ENCODE data around the gene STAP1. TPM values are rescaled to one million over a fixed set of nuclear protein-coding genes. Genes with fewer than 3 reads are reported as not detected.

Gene STAP1
- total RNA-seq, 1 experiment from 2014 or later = not detected

GRCh38 chr4:67603310-67604028 lies 44.9 kb downstream of the STAP1 start:
- H2BK20ac ChIP-seq (ENCODE audit: low read depth, low read length, poor library complexity, severe bottlenecking) = no peak overlapping the region
- H2BK5ac ChIP-seq (ENCODE audit: insufficient read length, low read length) = no peak overlapping the region
- no peak overlapping the region for H2AK5ac ChIP-seq (ENCODE audit: insufficient read length, low read length)
- H3K4ac ChIP-seq (ENCODE audit: low read depth, low read length) = no peak overlapping the region
- H3T11ph ChIP-seq (ENCODE audit: low read length) = no peak overlapping the region
- H3K27me3 ChIP-seq (ENCODE audit: insufficient read depth, low read length) = no peaks in the 10 kb centered on the region
- H4K20me1 ChIP-seq (ENCODE audit: control insufficient read depth, insufficient read depth, insufficient read length) = no peaks in the 10 kb centered on the region
- H3K4me3 Mint-ChIP-seq = no peak overlapping the region
- DNase-seq = no peak
- H3K4me1 ChIP-seq (ENCODE audit: insufficient read depth, low read length) = no peaks in the 10 kb centered on the region
- no peak overlapping the region for H3K18ac ChIP-seq (ENCODE audit: insufficient read length, low read depth, low read length)
- H3K27me3 Mint-ChIP-seq (ENCODE audit: low read depth) = no peaks in the 10 kb centered on the region
- no peak overlapping the region for H2BK120ac ChIP-seq (ENCODE audit: low read depth, low read length, poor library complexity, severe bottlenecking)
- no peak overlapping the region for H3K23ac ChIP-seq (ENCODE audit: insufficient read length, low read depth, low read length)
- no peak overlapping the region for H4K5ac ChIP-seq (ENCODE audit: insufficient read length, low read depth, low read length)
- TF ChIP-seq CTCF (conservative IDR thresholded peaks at IDR 0.05) = no peak
- no peak overlapping the region for H2BK15ac ChIP-seq (ENCODE audit: low read depth, low read length)
- H3K23me2 ChIP-seq (ENCODE audit: insufficient read length, low read depth, low read length, poor library complexity, severe bottlenecking) = no peaks in the 10 kb centered on the region
- H3K27ac ChIP-seq (ENCODE audit: insufficient read length, low read depth, low read length) = no peak overlapping the region
- no peak overlapping the region for H2AFZ ChIP-seq (ENCODE audit: low read length)
- H3K36me3 Mint-ChIP-seq (ENCODE audit: insufficient read depth in 1 of 3, low read depth in 3 of 3) = peaks cover 4 to 11% (median 5%) of the 10 kb centered on the region in 3 experiments; a peak in 5 of 7 replicates
- H3K4me1 Mint-ChIP-seq = no peaks in the 10 kb centered on the region; a peak in 1 of 4 replicates
- peaks cover 9 to 16% of the 10 kb centered on the region in 2 experiments for H3K9me3 Mint-ChIP-seq
- no peaks in the 10 kb centered on the region for H3K79me1 ChIP-seq (ENCODE audit: insufficient read depth, low read depth, low read length, poor library complexity, severe bottlenecking)
- no peaks in the 10 kb centered on the region for H3K9me3 ChIP-seq (ENCODE audit: control insufficient read depth, low read depth, low read length)
- no CpG with 5 or more reads among the region's 2 CpGs for WGBS (ENCODE audit: extremely low coverage, insufficient read length, low lambda C conversion rate)
- H3K4me2 ChIP-seq (ENCODE audit: insufficient read depth, insufficient read length, low read length) = no peak overlapping the region
- no peaks in the 10 kb centered on the region for H3K79me2 ChIP-seq (ENCODE audit: insufficient read depth, low read length)
- H3K14ac ChIP-seq (ENCODE audit: insufficient read depth, low read length) = no peak overlapping the region
- no peak overlapping the region for H4K8ac ChIP-seq (replicated peaks; ENCODE audit: insufficient read length, low read depth, low read length)
- no peak overlapping the region for H4K91ac ChIP-seq (ENCODE audit: insufficient read length, low read depth, low read length)
- H2BK12ac ChIP-seq (ENCODE audit: insufficient read length, low read depth, low read length) = no peak overlapping the region
- H3K56ac ChIP-seq (ENCODE audit: insufficient read length, low read depth, low read length) = no peak overlapping the region
- peak overlapping the region in 1 of 3 experiments; percentile 83; a peak in 2 of 7 replicates for H3K27ac Mint-ChIP-seq
- no peak overlapping the region for H3K9ac ChIP-seq (ENCODE audit: extremely low read depth, insufficient read length, low read length)
